GM18505 (cell line): ENCODE results near the gene SLC10A1.
"Not testable (repeated sequence)": the region's sequence is repeated elsewhere in the genome, so short reads cannot be mapped to it uniquely, and the experiment has no call there.

ENCODE experiments used
- ATAC-seq: cut with Tn5 transposase; IDR thresholded peaks from one replicate; pipeline ENCODE4 v1.9.1; 2021; ENCODE audit not compliant: unreplicated experiment
- POLR2A ChIP-seq: IDR thresholded peaks from 4 replicates; pipeline ENCODE4 v1.6.1; 2011; ENCODE audit warnings: borderline replicate concordance; ENCODE audit not compliant: insufficient read depth, insufficient read length; ENCODE audit errors: extremely low read depth

Gene SLC10A1

DNA sequence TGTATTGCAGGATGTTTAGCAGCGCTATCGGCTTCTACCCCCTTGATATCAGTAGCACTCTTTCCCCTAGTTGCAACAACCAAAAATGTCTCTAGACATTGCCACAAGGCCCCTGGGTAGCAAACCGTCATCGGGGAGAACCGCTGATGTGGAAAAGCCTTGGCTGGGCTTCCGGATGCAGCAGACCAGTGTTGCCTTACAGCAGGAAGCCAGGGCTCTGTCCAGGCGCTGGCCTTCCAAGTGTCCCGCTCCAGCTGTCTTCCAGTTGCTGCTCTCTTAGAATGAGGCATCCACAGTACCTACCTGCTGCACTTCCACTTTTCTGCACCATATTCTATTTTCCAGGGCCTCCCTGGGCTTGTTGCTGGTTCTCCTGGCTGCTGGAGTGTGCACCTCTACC lies 22.6 kb upstream of the SLC10A1 start:
- TF ChIP-seq POLR2A: no peak
- no peak for ATAC-seq

DNA sequence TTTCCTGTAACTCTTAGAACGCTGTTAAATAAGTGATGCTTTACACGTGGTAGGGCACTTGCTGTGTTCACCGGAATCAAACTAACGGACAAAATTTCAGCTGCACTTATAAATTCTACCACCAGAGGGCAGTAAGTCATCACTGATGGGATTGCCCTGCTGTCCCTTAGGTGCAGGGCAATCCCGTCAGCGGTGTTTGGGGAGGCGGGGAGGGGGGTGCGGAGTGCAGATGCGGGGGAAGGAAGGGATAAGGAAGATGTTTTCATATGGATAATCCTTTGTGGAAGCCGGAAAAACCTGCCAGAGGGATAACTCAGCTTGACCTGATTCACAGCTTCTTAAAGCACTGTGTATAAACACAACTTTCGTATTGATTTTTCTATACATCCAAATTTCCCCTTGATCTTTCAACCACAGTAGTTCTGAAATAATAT lies 21.7 kb upstream of the SLC10A1 start:
- no peak for TF ChIP-seq POLR2A
- no peak for ATAC-seq

DNA sequence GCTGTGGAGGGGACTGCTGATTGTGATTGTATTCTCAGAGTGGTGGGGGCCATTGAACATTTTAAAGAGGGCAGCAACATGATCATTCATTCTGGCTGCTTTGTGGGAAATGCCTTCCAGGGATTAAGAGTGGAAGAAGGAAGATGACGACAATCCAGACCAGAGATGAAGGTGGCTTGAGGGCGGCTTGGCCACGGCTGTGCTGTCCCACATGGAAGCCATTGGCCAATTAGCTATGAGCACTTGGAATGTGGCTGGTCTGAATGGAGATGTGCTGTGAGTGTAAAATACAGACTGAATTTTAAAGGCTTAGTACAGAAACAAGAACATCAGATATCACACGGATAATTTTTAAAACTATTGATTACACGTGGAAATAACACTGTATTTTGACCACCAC lies 19.2 kb upstream of the SLC10A1 start:
- no peak for TF ChIP-seq POLR2A
- no peak for ATAC-seq

DNA sequence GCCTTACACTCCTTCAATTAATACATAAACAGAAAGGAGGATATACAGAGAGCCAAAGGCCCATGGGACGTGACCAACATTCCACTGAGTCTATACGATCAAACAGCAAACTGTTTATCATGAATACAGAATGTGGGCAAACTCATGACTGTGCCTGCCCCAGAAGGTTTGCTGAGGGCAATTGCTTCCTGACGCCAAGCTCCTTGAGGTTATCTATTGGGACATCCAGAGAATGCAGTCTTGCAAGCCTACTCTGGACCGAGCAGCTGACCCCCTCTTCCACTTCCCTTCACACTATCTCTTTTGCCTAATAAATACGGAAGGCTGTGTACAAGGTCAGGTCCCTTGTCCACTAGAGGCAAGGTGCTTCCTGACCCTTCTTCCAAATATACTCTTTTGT lies 18.5 kb upstream of the SLC10A1 start:
- TF ChIP-seq POLR2A: no peak
- no peak for ATAC-seq

DNA sequence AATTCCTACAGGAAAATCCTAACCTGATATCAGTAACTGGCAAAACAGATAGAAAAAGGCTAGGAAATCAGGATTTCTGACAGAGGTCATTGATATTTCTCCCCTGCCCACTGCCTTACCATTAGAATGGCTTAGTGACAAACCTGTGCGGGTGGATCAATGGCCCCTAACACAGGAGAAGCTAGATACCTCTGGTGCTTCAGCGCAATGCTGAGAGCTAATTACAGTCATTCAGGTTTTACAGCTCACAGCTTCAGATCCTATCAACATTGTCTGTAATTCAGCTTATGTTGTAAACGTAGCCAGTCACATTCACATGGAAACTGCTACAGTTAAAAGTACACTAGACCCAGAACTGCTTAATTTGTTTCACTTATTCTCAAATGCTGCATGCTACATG lies 17.4 kb upstream of the SLC10A1 start:
- ATAC-seq: no peak
- TF ChIP-seq POLR2A: no peak

DNA sequence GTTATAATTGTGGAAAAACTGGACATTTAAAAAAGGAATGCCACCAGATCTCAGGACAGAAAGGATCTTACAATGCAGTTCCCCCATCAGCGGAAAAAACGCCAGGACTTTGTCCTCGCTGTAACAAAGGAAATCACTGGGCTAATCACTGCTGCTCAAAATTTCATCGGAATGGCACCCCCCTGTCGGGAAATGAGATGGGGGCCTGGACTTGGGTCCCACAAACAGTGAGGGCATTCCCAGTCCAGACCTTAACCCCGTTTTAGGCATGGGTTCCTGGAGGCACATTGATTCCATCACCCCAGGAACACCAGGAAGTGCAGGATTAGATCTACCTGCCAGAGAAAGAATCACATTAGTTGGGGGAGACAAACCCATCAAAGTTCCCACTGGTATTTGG lies 16.3 kb upstream of the SLC10A1 start:
- not testable (repeated sequence) for ATAC-seq

DNA sequence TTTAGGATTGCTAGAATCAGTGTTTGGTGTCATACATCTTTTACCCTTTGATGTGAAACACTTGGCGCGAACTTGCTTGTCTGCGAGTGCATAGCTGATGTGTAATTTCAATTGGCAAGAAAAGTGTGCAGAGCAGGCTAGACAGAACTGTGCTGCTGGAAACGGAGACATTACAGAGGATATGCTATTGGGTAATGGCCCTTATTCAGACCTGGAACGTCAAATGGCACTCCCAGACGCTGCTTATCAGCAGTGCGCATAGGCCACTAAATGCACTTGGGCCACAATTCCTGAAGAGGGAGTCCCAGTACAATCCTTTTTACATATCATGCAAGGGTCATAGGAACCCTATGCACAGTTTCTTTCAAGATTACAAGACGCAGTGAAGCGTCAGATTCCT lies 15.7 kb upstream of the SLC10A1 start:
- no peak for TF ChIP-seq POLR2A
- ATAC-seq: no peak

DNA sequence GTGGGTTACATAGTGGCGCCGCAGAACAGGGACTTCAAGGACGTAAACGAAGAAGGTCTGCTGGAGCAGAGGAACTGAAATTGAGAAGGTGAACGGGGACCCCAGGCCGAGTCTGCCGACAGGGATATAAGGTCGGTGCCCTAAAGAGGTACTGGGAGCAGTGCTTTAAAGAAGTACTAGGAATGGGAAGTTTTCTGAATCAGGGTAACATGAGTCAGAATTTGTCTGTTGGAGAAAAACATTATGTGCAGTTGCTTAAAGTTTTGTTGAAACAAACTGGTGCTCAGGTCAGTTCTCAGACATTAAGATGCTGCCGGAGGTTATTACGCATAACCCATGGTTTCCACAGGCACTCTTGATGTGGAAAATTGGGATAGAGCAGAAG lies 14.8 kb upstream of the SLC10A1 start:
- TF ChIP-seq POLR2A: no peak
- no peak for ATAC-seq

DNA sequence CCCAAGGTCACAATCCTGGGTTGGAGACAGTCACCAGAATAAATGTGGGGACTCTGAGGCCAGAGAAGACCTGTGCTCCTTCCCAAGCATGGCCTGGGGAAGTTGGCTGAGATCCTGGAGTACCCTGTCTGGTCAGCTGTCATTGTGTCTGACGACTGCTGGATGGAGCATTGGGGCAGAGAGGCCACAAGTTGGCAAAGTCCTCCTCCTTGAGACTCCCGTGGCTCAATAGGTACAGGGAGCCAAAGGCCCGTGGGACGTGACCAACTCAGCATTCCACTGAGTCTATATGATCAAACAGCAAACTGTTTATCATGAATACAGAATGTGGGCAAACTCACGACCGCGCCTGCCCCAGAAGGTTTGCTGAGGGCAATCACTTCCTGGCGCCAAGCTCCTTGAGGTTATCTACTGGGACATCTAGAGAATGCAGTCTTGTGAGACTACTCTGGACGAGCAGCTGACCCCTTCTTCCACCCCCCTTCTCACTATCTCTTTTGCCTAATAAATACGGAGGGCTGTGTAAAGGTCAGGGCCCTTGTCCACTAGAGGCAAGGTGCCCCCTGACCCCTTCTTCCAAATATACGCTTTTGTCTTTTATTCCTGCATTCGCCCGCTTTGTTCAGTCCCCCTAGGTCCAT lies 14.3 kb upstream of the SLC10A1 start:
- no peak for ATAC-seq
- no peak for TF ChIP-seq POLR2A

DNA sequence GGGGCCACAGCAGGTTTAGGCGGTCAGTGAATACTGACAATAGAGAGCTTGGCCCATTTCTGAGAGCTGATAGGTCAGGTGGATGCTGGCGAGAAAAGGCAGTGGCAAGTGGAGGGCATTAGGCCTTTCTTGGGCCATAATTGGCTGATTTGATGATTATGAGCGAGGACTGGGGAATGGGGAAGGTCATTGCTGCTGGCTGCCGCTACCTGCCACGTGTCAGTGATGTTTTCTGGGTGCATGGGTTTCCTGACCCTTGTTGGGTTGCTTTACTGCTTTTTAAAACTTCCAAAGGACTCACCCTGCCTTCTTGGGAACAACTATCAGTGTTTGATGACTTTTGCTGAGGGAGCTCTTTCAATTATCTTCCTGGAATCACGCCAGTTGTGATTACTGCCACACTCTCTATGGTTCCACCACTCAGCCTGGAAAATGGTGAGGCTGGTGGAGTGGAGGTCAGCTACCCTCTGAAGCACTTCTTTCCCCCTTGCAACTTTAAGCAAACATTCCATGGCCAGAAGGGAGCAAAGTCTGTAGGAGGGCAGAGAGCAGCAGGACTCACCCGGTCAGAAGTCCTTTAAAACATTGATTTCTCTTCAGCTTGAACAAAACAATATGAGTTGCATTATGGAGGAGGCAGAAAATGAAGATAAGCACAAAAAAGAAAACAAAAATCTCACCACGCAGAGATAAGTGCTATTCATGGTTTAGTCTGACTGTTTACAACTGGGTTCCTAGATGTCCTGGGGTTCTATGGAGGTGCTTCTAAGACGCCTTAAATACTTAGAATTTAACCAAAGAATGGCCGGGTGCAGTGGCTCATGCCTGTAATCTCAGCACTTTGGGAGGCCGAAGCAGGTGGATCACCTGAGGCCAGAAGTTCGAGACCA lies 12.1 kb upstream of the SLC10A1 start:
- no peak for TF ChIP-seq POLR2A
- ATAC-seq: no peak

DNA sequence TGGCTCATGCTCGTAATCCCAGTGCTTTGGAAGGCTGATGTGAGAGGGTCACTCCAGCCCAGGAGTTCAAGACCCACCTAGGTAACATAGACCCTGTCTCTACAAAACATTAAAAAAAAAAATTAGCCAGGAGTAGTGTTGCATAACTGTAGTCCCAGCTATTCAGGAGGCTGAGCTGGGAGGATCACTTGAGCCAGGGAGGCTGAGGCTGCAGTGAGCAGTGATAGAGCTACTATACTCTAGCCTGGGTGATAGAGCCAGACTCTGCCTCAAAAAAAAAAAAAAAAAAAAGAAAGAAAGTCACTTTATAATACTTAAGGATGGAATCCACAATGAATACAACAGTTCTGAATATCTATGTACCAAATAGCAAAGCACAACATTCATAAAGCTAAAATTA lies 10.2 kb upstream of the SLC10A1 start:
- TF ChIP-seq POLR2A: no peak
- ATAC-seq: no peak

DNA sequence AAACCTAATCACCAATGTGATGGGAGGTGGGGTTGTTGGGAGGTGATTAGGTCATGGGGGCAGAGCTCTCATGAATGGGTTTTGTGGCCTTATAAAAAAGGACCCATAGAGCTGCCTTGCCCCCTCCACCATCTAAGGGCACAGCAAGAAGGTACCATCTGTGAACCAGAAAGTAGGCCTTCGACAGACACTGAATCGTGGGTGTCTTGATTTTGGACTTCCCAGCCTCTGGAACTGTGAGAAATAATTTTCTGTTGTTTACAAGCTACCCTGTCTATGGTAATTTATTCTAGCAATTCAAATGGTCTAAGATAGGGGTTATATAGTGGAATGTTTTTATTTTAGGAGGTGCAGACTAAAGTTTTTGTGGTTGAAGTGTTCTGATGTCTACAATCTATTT lies 7.9 kb upstream of the SLC10A1 start:
- TF ChIP-seq POLR2A: no peak
- no peak for ATAC-seq

DNA sequence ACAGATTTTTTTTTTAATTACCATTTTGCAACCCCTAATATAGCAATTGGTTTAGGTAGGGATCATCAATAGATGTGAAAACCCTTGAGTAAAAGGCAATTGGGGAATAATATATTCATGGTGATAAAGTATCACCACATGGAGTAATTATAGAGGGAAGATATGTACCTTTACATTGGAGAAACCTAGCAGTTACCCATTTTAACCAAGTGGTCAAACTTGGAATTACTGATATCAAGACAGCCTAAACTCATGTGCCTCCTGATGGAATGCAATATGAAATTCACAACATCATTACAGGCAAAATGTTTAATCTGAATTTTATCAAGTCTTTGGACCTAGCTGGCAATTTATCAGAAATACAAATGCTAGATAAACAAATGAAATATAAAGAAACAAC lies 6.7 kb upstream of the SLC10A1 start:
- no peak for TF ChIP-seq POLR2A
- no peak for ATAC-seq

DNA sequence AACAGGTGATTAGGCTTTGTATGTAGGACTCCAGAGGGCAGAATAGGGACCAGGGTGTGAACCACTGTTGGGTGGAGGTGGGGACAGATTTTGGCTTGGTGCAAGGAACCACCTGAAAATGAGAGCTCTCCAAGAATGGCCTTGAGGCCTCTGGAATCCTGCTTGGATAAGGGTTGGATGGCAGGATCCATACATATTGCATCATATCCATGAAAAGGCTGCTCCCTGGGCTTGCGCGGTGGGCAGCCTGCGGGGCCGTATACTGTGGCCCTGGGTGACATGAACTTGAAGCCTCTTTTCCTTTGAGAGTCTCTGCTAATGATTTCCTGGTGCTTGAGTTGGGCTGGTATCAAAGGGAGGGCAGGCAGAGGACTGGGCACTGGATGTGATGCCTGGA lies 1.3 kb upstream of the SLC10A1 start:
- no peak for ATAC-seq
- TF ChIP-seq POLR2A: no peak
